ENCODE measurements around the gene SEMA3G. TPM values are rescaled to one million over a fixed set of nuclear protein-coding genes. Genes with fewer than 3 reads are reported as not detected.
A peak's percentile ranks its signal among the peaks of the same experiment; 100 is the strongest.

SEMA3G gene
- polyA plus RNA-seq, 1 donor: 18.7 TPM

GRCh38 chr3:52479037-52479876 is 34.4 kb upstream of the SEMA3G start:
- DNase-seq: no peak

- no peak for DNase-seq
Observed at GRCh38 chr3:52477796-52478095, 32.8 kb upstream of the SEMA3G start.

- no peak for DNase-seq
Observed at GRCh38 chr3:52477076-52477795, 32.3 kb upstream of the SEMA3G start.

GRCh38 chr3:52473026-52473425 is 28.1 kb upstream of the SEMA3G start:
- DNase-seq: no peak

- DNase-seq: no peak
Observed at GRCh38 chr3:52472239-52473000, 27.5 kb upstream of the SEMA3G start.

- peak; percentile 46 for DNase-seq
Observed at GRCh38 chr3:52471371-52472238, 26.7 kb upstream of the SEMA3G start.

- no peak for DNase-seq
Observed at GRCh38 chr3:52470920-52471319, 26.0 kb upstream of the SEMA3G start.

GRCh38 chr3:52469001-52469400 is 24.1 kb upstream of the SEMA3G start:
- DNase-seq: no peak

- DNase-seq: no peak
Observed at GRCh38 chr3:52468336-52468735, 23.4 kb upstream of the SEMA3G start.

GRCh38 chr3:52463416-52463815 is 18.5 kb upstream of the SEMA3G start:
- DNase-seq: no peak

GRCh38 chr3:52461874-52462273 is 17.0 kb upstream of the SEMA3G start:
- no peak for DNase-seq

- no peak for DNase-seq
Observed at GRCh38 chr3:52458770-52459545, 14.1 kb upstream of the SEMA3G start.

GRCh38 chr3:52458031-52458760 is 13.3 kb upstream of the SEMA3G start:
- no peak for DNase-seq

GRCh38 chr3:52456800-52457183 is 11.9 kb upstream of the SEMA3G start:
- DNase-seq: no peak

- DNase-seq: peak; percentile 78
Observed at GRCh38 chr3:52456169-52456799, 11.4 kb upstream of the SEMA3G start.

GRCh38 chr3:52455283-52456168 is 10.6 kb upstream of the SEMA3G start, which contains the start of gene NISCH:
Gene NISCH, plus strand, starts transcription at chr3:52455604. Its CDS starts 38 bp downstream, at chr3:52455642.
- DNase-seq: peak; percentile 90

GRCh38 chr3:52454938-52455282 is 10.0 kb upstream of the SEMA3G start:
- DNase-seq: no peak

- no peak for DNase-seq
Observed at GRCh38 chr3:52454250-52454937, 9.5 kb upstream of the SEMA3G start.
